DMS53 (cell line): ENCODE data around the gene GALNTL6.
"Not testable (repeated sequence)": the region's sequence is repeated elsewhere in the genome, so short reads cannot be mapped to it uniquely, and the experiment has no call there.

ENCODE experiments used
- DNase-seq: peaks from one replicate; lab custom pipeline; 2025; lab: John Stamatoyannopoulos, UW

Gene GALNTL6

DNA sequence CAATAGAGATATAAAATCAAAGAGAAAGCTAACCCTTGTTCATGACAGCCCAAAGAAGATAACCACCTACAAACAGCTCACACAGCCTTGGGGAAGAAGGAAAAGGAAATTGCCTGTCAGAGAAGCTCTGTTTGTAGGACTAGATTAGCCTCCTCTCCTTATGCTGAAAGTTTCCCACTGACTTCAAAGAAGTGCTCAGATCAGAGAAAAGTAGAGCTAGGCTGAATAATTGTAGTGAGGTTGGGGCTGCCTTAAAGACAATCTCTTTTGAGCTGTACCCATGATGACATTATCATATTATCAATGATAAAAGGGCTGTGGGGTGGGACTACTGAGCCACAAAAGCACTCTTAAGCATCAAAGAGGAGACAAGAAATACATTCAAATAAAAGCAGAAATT, 1132.4 kb downstream of the GALNTL6 start:
- no peak for DNase-seq

DNA sequence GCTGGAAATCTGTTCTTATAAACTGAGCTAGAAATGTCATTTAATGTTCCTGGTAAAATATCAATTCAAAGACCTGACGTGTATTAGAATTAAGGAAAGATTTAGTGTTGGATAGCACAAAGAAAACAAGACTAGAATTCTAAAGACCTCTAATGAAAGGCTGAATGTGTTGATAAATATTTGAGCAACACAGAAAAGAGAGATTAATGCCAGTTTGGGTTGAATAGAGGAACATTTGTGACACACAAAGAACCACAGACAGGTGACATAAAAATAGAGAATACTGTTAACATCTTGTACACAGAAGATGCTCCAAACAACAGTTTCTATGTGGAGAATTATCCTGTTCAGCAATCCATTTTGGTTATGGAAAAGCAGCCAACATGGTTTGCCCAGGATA, 1133.3 kb downstream of the GALNTL6 start:
- no peak for DNase-seq

DNA sequence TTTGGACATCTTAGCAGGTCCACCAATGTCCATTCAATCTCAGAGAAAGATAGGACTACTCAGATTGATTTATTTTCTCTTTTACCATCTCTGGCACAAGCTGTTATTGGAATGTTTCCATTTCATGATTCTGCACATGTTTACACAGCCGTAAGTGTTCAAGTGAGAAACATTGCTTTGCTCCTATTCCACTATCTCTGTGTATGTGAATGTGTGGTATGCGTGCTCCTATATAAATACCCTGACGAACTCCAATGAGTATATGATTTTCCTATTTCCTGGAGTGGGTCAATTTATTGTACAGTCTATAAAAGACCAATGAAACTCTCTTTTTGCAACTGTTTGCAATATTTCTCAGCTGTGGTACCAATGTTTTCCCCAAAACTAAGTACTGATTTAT, 1134.4 kb downstream of the GALNTL6 start:
- no peak for DNase-seq

DNA sequence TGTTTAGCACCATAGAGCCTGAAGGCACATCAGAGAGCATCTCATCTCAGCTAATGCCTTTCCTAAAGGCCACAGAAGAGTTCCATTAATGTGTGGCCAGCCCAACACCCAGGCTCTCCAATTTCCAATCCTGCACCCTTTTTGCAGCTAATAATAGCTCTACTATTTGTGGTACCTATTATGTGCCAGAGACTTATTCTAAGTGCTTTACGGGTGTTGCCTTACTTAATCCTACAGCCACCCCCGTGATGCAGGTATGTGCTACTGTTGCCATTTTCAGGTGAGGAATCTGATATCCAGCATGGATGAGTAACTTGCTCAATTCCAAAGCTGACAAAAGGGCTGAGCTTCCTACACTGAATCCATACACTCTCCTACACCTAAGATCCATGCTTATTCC, 1137.8 kb downstream of the GALNTL6 start:
- no peak for DNase-seq

DNA sequence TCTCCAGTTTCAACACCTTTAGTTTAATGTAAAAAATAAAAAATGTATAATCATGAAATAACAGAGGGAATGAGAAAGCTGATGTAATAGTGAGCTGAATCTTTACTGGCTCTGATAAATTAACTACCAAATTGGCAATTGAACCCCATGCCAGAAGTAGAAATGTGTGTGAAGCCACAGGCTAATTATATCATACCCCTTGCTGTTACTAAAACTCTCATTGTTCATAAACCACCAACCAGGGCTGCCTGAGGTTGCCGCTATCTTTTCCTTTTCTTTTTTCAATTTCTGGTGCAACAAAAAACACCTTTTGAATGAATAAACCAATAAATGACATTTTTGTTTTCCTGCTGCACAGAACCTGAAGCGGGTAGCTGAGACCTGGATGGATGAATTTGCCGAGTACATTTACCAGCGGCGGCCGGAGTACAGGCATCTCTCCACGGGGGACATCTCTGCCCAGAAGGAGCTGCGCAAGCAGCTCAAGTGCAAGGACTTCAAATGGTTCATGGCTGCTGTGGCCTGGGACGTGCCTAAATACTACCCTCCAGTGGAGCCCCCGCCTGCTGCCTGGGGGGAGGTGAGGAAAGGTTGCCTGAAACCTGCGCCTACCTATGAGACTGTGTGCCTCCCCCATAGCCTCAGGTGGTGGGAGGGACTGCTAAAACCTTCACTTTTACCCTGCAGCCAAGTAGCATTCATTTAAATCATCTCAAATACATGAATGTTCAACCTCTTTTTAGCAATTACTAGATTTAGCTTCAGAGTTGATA, 1138.7 kb downstream of the GALNTL6 start:
- DNase-seq = no peak

DNA sequence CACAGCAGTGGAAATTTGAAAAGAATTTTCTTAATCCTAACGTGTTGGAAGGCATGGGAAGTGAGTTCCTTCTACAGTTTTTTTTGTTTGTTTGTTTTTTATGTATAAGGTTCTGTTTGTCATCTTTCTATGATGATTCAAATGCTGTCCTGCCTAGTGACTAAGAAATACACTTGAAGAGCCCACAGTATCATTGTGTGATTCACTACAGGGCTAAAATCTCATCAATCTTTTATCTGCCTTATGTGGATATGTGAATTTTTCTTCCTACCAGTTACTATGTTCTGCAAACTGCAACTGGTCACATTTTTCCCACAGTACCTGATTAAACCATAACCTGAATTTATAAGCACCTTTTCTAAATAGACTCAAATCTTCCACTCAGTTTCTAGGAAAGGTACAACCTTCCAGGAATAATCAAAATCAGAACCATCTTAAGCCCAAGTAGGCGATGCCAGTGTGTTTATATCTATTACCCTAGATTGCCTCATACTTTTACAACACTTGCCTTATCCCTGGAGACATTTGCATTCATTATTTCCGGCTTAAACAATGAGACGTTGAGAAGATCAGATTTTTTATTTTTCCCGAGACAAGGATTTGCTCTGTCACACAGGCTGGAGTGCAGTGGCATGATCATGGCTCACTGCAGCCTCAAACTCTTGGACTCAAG, 1140.8 kb downstream of the GALNTL6 start:
- DNase-seq = peak; percentile 3

DNA sequence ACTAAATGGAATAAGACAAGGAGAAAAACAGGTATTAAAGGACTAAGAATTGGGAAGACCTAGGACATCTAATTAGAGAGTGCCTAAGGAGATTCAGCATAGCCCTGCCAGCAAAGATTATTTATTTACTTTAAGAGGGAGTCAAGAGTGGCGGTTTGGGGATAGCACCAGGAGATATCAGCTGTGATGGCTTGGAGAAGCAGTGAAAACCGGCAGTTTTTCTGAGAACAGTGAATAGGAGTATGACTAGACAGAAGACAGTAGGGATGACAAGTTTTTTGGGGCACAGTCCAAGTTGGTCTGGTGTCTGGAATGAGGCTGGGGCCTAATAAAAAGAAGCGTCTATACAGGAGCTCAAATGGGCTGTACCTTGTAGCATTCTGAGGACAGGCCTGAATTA, 1143.1 kb downstream of the GALNTL6 start:
- not testable (repeated sequence) for DNase-seq

DNA sequence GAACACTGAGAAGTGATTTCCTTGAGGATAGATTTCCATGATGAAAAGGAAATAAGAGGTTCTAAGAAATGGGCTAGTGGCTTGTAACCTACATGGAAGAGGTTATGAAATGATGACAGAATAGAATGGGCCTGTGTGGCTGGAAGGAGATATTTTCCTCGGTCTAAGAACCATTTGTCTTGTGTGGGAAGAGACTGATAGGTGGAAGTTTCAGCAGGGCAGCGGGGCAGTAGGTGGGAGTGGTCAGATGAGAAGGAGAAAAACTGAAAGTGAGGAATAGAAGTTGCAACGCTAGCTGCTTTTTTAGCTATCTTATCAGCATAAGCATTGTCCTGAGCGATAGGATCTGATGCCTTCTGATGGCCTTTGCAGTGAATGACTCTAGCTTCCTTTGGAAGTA, 1144.0 kb downstream of the GALNTL6 start:
- no peak for DNase-seq

DNA sequence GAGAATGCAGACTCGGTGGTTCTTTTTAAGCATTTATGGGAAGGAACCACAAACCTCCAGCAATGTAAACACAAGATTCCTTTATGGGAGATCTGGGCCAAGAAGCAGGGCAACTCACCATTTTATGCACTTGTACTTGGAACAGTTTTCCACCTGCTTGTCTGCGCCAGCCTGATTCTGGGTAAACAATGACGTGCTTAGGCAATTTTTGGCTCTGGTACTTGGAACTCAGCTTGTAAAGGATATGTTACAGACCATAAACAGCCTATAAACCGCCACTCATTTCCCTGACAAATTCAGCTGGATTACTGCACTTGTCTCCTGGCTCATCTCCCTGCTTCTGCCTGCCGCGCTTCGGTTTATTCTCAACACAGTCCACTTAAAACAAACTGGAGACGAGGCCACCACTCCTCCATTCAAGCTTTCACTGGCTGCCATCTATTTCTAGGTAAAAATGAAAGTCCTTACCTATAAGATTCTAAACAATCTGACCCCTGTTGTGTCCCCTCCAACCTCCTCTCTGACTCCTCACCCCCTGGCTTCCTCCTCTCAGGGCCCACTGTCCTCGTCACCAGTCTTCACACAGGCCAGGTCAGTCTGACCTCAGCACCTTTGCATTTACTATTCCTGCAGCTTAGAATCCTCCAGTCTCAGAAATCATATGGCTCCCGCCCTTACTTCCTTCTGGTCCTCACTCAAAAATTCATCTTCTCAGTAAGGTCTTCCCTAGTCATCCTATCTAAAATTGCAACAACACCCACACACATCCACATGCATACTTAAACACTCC, 1149.6 kb downstream of the GALNTL6 start:
- peak; percentile 68 for DNase-seq

DNA sequence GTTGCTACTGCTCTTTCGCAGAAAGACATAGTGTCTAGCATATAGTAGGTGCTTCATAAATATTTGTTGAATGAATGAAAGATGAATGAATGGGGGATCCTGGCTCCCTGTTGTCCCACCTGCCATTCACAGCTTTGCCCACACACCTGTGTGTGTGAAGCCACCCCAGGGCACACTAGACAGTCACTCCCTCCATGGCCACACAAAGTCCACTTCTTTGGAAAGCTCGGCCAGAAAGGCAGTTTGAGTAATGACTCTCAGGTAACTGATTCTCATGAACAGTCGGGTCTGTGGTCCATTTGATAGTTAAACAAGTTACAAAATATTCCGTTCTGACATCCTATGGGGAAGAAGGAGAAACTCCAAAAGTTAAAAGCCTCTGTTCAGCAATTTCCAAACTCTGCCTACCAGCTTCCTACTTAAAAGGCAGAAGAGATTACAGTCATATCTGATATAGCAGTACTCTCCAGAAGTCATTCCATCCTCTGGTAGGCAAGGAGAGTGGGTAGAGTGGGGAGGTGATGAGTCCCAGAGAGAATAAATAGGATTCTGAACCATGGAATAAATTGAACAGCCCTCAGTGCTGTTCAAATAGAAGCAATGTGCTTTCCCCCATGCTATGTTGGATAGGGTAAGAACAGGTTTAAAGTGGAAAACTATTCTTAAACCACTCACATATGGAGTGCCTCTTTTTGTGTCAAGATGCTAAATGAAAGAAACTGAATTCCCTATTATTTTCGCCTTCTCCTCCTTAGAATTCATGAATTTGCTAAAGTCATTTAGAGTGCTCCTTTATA, 1150.5 kb downstream of the GALNTL6 start:
- no peak for DNase-seq

DNA sequence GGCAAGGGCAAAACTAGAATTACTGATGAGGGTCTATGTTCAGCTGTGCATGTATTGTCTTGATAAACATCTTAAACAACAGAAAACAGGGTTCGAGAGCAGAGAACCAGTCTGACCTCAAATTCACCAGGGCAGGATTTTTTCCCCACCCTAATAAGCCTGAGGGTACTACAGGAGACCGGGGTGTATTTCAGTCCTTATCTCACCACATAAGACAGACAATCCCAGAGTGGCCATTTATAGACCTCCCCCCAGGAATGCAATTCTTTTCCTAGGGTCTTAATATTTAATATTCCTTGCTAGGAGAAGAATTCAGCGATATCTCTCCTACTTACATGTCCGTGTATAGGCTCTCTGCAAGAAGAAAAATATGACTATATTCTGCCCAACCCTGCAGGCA, 1157.0 kb downstream of the GALNTL6 start:
- not testable (repeated sequence) for DNase-seq

DNA sequence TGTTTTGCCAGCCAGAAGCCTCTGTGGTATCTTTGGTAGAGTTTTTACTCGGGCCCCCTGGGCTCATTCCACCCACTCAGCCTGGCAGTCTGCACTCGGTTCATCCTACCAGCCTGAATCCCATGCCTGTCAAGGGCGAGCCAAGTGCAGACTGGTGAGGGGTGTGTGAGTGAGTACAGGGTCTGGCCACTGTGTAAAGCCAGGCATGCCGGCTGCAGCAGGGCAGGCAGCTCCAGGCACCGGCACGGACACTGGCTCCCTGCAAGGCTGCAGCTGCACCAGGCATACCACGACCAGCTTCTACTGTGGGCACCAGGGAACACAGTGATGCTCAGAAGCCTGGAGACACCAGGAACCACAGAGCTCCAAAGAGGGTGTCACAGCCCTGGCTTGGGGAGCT, 1161.4 kb downstream of the GALNTL6 start:
- no peak for DNase-seq

DNA sequence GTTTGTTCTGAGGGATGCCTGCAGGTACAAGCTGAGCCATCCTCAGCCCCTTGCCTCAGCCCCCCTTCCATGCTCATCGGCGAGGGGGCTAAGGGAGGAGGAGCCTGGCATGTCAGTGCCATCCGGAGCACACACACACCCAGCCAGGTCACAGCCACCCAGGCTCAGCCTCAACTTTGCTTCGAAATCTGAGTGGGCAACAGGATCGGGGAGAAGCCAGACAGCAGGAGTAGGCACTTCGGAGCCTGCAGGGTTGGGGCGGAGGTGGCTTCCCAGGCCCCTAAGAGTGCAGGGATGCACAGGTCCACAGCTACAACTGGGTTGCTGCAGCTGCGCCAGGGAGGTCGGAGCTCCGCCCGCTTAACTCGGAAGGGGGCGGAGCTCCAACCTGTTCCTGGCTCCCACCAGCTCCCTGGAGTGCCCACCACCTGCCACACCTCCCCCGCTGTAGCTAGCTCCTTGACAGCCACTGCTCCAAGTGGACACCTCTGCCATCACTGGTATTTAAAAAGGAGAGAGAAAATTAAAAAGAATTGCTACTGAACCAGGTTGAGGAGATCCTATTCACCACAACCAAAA, 1162.5 kb downstream of the GALNTL6 start:
- DNase-seq = no peak

DNA sequence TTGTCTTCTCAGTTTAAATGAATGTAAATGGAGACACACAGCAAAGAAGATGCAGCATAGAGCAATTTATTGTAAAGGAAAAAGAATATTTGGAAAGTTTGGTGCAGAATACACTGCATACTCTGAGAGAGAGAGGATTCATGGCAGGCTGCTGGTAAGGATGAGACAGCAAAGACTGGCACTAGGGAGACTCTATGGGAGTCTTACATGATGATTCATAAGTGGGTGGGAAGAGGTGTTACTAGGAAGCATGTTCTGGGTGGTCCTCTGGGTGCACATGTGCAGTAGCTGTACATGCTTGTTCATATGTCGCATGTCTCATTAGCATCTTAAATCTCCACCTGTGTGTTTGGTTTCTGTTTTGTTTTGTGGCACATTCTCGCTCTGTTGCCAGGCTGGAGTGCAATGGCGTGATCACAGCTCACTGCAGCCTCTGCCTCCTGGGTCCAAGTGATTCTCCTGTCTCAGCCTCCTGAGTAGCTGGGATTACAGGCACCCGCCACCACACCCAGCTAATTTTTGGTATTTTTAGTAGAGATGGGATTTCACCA, 1164.4 kb downstream of the GALNTL6 start:
- DNase-seq = not testable (repeated sequence)

DNA sequence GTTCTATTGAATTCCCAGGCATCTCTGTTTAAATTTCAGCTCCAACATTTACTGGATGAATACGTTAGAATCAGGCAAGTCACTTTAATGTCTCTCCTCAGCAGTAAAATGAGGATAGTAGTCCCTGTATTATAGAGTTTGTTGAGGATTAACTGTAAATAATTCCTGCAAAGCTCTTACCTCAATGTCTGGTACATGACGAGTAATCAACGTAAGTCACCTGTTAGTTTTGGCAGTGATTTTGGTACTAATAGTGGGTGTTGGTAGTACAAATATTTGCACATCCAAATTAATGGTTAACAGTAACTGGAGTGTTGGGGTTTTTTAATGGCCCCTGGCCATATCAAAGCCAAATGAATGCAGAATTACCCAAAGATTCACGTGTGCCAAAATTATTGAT, 1165.6 kb downstream of the GALNTL6 start:
- DNase-seq = peak; percentile 32

DNA sequence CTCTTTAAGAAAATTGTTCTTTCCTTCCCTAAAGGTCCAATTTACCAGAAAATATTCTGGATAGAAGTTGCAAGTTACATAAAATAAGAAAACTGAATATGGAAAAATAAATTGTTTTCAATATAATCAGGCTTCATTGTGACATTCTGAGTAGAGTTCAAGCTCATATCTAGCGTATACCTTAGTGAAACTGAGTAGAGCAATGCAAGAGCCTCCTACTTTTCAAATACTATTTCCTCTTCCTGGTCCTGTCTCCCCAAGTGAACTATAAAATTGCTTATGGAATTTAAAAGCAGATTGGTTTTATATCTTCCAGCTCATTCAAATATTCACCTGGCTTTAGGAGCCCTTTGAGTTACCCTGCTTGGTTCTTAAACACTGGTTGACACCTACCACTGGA, 1166.1 kb downstream of the GALNTL6 start:
- DNase-seq = no peak

DNA sequence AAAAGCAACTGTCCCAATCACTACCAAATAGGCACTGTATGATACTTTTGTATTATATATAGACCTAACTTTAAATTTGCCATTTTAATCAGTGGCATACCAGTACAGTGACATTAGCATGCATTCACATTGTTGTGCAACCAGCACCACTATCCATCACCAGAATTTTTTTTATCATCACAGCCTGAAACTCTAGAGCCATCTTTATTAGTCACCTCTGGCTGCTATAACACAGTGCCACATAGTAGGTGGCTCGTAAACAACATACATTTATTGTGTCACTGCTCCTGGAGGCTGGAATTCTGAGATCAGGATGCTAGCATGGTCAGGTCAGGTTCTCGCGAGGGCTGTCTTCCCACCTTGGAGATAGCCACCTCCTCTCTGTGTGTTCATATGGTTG, 1167.0 kb downstream of the GALNTL6 start:
- no peak for DNase-seq

DNA sequence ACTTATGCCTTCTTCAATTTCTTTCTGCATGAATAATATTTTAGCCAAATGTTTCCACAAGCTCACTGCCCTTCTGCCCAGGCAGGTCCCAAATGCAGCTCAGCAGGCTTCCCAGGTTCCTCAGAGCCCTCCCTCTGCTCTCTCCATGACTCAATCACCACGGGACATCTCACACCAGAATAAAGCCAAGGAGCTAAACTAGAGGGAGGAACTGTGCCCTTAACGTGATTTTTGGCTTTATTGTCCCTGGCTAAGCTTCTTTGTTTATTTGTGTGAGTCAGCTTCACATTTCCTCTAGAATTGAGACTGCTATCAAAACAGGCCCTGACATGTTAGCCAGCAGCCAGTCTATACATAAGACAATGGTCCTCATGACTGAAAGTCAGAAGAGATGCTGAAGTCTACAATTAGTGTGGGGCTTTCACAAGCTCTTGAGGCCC, 1169.0 kb downstream of the GALNTL6 start:
- DNase-seq = peak; percentile 66

DNA sequence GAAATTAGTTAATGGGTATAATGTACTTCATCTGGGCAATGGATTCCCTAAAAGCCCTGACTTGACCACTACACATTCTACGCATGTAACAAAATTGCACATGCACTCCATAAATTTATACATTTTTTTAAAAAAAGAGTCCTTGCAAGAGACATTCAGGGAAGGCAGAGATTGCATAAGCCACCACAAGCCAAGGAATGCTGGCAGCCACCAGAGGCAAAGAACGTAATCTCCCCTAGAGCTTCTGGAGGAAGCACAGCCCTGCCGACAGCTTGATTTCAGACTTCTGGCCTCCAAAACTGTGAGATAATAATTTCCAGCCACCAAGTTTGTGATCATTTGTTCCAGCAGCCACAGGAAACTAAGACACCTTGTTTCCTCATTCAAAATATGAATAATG, 1169.8 kb downstream of the GALNTL6 start:
- no peak for DNase-seq

DNA sequence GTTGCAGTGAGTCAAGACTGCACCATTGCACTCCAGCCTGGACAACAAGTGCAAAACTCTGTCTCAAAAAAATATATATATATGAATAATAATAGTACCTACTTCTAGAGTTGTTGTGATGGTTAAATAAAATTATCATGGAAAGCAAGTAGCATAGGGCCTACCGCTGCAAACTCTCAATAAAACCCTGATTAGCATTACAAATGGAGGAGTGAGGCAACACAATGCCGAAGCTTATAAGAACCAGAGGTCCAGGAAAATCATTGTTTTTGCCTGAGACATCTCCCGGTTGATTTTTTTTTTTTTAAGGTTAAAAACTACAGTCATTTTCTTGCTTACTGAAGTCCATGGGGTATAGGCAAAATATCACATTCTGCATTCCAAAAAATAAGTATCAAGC, 1170.4 kb downstream of the GALNTL6 start:
- no peak for DNase-seq

DNA sequence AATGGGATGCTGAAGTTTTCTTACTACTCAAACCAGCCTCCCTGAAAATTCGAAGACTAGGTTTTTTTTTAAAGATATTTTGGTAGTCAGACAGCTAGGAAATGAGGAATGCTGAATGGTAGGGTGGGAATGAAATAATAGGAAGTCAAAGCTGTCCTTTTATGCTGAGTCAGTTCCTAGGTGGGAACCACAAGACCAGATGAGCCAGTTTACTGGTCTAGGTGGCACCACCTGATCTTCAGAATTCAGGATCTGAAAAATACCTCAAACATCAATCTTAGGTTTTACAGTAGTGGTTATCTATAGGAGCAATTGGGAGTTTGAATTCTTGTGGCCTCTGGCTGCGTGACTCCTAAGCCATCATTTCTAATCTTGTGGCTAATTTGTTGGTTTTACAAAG, 1172.3 kb downstream of the GALNTL6 start:
- DNase-seq = no peak
